ENCODE data around the gene FAM170B. TPM values are rescaled to one million over a fixed set of nuclear protein-coding genes. Genes with fewer than 3 reads are reported as not detected.

The FAM170B gene
- total RNA-seq, 1 experiment from 2014 or later = not detected

- in situ Hi-C loops (cut with HindIII; ENCODE audit: low pct_unique_long_range_greater_than_20kb, low sequenced_read_pairs) = no loop called here
These were observed 19.3 kb upstream of the FAM170B start for GRCh38 chr10:49153115-49153514.

GRCh38 chr10:49152663-49153062 lies 18.8 kb upstream of the FAM170B start:
- TF ChIP-seq POLR2AphosphoS5 (IDR thresholded peaks at IDR 0.05; ENCODE audit: low read depth, low read length) (no peak), TCF7L2 (IDR thresholded peaks at IDR 0.05; ENCODE audit: low read depth, low read length) (no peak), SIN3A (IDR thresholded peaks at IDR 0.05; ENCODE audit: borderline replicate concordance, insufficient read depth, low read depth, low read length) (no peak)
- TF ChIP-seq, protein P1, sequence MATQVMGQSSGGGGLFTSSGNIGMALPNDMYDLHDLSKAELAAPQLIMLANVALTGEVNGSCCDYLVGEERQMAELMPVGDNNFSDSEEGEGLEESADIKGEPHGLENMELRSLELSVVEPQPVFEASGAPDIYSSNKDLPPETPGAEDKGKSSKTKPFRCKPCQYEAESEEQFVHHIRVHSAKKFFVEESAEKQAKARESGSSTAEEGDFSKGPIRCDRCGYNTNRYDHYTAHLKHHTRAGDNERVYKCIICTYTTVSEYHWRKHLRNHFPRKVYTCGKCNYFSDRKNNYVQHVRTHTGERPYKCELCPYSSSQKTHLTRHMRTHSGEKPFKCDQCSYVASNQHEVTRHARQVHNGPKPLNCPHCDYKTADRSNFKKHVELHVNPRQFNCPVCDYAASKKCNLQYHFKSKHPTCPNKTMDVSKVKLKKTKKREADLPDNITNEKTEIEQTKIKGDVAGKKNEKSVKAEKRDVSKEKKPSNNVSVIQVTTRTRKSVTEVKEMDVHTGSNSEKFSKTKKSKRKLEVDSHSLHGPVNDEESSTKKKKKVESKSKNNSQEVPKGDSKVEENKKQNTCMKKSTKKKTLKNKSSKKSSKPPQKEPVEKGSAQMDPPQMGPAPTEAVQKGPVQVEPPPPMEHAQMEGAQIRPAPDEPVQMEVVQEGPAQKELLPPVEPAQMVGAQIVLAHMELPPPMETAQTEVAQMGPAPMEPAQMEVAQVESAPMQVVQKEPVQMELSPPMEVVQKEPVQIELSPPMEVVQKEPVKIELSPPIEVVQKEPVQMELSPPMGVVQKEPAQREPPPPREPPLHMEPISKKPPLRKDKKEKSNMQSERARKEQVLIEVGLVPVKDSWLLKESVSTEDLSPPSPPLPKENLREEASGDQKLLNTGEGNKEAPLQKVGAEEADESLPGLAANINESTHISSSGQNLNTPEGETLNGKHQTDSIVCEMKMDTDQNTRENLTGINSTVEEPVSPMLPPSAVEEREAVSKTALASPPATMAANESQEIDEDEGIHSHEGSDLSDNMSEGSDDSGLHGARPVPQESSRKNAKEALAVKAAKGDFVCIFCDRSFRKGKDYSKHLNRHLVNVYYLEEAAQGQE (IDR thresholded peaks at IDR 0.05; ENCODE audit: insufficient read depth in 1 of 2, low read depth in 2 of 2, low read length in 1 of 2) = no peak
- TF ChIP-seq, protein P2, sequence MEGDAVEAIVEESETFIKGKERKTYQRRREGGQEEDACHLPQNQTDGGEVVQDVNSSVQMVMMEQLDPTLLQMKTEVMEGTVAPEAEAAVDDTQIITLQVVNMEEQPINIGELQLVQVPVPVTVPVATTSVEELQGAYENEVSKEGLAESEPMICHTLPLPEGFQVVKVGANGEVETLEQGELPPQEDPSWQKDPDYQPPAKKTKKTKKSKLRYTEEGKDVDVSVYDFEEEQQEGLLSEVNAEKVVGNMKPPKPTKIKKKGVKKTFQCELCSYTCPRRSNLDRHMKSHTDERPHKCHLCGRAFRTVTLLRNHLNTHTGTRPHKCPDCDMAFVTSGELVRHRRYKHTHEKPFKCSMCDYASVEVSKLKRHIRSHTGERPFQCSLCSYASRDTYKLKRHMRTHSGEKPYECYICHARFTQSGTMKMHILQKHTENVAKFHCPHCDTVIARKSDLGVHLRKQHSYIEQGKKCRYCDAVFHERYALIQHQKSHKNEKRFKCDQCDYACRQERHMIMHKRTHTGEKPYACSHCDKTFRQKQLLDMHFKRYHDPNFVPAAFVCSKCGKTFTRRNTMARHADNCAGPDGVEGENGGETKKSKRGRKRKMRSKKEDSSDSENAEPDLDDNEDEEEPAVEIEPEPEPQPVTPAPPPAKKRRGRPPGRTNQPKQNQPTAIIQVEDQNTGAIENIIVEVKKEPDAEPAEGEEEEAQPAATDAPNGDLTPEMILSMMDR (IDR thresholded peaks at IDR 0.05) = no peak
- ChIA-PET CTCF (no interaction called here), POLR2A (no interaction called here)
- in situ Hi-C loops (cut with HindIII; ENCODE audit: low pct_unique_long_range_greater_than_20kb, low sequenced_read_pairs) = no loop called here
- peaks cover 18% of the 10 kb centered on the region for H3K27me3 ChIP-seq (ENCODE audit: control insufficient read depth, insufficient read depth, low read length)
- intact Hi-C loops (cut with micrococcal nuclease; ENCODE audit: unreplicated experiment) = no loop called here
- DNase-seq (ENCODE audit: low read depth, low spot score) (no peak), ATAC-seq (no peak)
- no peak overlapping the region for H3K4me3 ChIP-seq (ENCODE audit: low read depth in 2 of 2, low read length in 2 of 2)
- H3K4me1 ChIP-seq (ENCODE audit: control insufficient read depth, insufficient read depth, low read length) = no peaks in the 10 kb centered on the region
- H3K9me3 ChIP-seq (ENCODE audit: control insufficient read depth, insufficient read depth, low read depth, low read length) = no peaks in the 10 kb centered on the region
- H3K36me3 ChIP-seq (ENCODE audit: control insufficient read depth, insufficient read depth, low read length) = no peaks in the 10 kb centered on the region
- no peak overlapping the region for H3K27ac ChIP-seq (ENCODE audit: low read length)
- BruUV-seq (replicated peaks) = no TSS peak

More at GRCh38 chr10:49153115-49153514, 19.3 kb upstream of the FAM170B start:
- DNase-seq (ENCODE audit: low read depth, low spot score) = no peak
- no TSS peak for BruUV-seq (replicated peaks)
- H3K9me3 ChIP-seq (ENCODE audit: control insufficient read depth, insufficient read depth, low read depth, low read length) = no peaks in the 10 kb centered on the region
- H3K27me3 ChIP-seq (ENCODE audit: control insufficient read depth, insufficient read depth, low read length) = peaks cover 21% of the 10 kb centered on the region
- no peak for TF ChIP-seq TCF7L2 (IDR thresholded peaks at IDR 0.05; ENCODE audit: low read depth, low read length)
- no peak for ATAC-seq
- no peak overlapping the region for H3K4me3 ChIP-seq (ENCODE audit: low read depth in 2 of 2, low read length in 2 of 2)
- POLR2A ChIA-PET = no interaction called here
- no peaks in the 10 kb centered on the region for H3K4me1 ChIP-seq (ENCODE audit: control insufficient read depth, insufficient read depth, low read length)
- CTCF ChIA-PET = no interaction called here
- intact Hi-C loops (cut with micrococcal nuclease; ENCODE audit: unreplicated experiment) = no loop called here
- no peak overlapping the region for H3K27ac ChIP-seq (ENCODE audit: low read length)
- no peaks in the 10 kb centered on the region for H3K36me3 ChIP-seq (ENCODE audit: control insufficient read depth, insufficient read depth, low read length)

DNA sequence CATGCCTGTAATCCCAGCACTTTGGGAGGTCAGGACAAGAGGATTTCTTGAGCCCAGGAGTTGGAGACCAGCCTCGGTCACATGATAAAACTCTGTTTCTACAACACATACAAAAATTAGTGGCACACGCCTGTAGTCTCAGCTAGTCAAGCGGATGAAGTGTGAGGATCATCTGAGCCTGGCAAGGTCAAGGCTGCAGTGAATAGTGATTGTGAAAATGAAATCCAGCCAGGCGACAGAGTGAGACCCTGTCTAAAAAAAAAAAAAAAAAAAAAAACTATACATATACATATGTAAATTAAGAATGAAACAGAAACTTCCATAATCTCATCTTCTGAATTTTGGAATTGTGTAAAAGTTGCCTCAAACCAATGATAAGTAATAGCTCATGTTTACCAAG lies 18.2 kb upstream of the FAM170B start:
- no peak for TF ChIP-seq SIN3A (IDR thresholded peaks at IDR 0.05; ENCODE audit: borderline replicate concordance, insufficient read depth, low read depth, low read length)
- TF ChIP-seq TCF7L2 (IDR thresholded peaks at IDR 0.05; ENCODE audit: low read depth, low read length) = no peak
- TF ChIP-seq POLR2AphosphoS5 (IDR thresholded peaks at IDR 0.05; ENCODE audit: low read depth, low read length) = no peak
- TF ChIP-seq, protein P1 (IDR thresholded peaks at IDR 0.05; ENCODE audit: insufficient read depth in 1 of 2, low read depth in 2 of 2, low read length in 1 of 2) = no peak
- TF ChIP-seq, protein P2 (IDR thresholded peaks at IDR 0.05) = no peak
- intact Hi-C loops (cut with micrococcal nuclease; ENCODE audit: unreplicated experiment) = no loop called here
- Histone ChIP-seq H3K4me3 (ENCODE audit: low read depth in 2 of 2, low read length in 2 of 2) (no peak overlapping the region), H3K9me3 (ENCODE audit: control insufficient read depth, insufficient read depth, low read depth, low read length) (no peaks in the 10 kb centered on the region), H3K4me1 (ENCODE audit: control insufficient read depth, insufficient read depth, low read length) (no peaks in the 10 kb centered on the region), H3K27ac (ENCODE audit: low read length) (no peak overlapping the region), H3K27me3 (ENCODE audit: control insufficient read depth, insufficient read depth, low read length) (peaks cover 18% of the 10 kb centered on the region), H3K36me3 (ENCODE audit: control insufficient read depth, insufficient read depth, low read length) (no peaks in the 10 kb centered on the region)
- CTCF ChIA-PET = no interaction called here
- POLR2A ChIA-PET = interaction anchor here (0.5 kb wide), 1 partner anchor 24 kb away, joined by 4 read pairs; no protein-coding TSS in a partner anchor
- BruUV-seq (replicated peaks) = no TSS peak
- in situ Hi-C loops (cut with HindIII; ENCODE audit: low pct_unique_long_range_greater_than_20kb, low sequenced_read_pairs) = no loop called here
- no peak for ATAC-seq
- no peak for DNase-seq (ENCODE audit: low read depth, low spot score)
